Stomach (tissue), 4 donors: Measurements from ENCODE around the gene REV3L.

Experiments
- EP300 ChIP-seq: sonication (generic); formaldehyde crosslinking; IDR thresholded peaks from one replicate; pipeline ENCODE4 v1.6.1; 2017; ENCODE audit warnings: antibody characterized with exemption
- POLR2AphosphoS5 ChIP-seq, 3 donors: sonication (generic); formaldehyde crosslinking; IDR thresholded peaks; one replicate each; pipeline ENCODE4 v1.6.1; 2016; ENCODE audit warnings: antibody characterized with exemption in 3 of 3
- TF ChIP-seq, protein P1 (sequence below), 7 experiments: fragments of 450-650 bp in 4 of 7; fragments of 200-600 bp in 3 of 7; sonication (generic) in 3 of 7; IDR thresholded peaks; one replicate each; pipeline ENCODE4 v1.5.1; 2016 to 2019; ENCODE audit warnings: antibody characterized with exemption in 7 of 7, control low read depth in 2 of 7, mild to moderate bottlenecking in 1 of 7

DNA sequence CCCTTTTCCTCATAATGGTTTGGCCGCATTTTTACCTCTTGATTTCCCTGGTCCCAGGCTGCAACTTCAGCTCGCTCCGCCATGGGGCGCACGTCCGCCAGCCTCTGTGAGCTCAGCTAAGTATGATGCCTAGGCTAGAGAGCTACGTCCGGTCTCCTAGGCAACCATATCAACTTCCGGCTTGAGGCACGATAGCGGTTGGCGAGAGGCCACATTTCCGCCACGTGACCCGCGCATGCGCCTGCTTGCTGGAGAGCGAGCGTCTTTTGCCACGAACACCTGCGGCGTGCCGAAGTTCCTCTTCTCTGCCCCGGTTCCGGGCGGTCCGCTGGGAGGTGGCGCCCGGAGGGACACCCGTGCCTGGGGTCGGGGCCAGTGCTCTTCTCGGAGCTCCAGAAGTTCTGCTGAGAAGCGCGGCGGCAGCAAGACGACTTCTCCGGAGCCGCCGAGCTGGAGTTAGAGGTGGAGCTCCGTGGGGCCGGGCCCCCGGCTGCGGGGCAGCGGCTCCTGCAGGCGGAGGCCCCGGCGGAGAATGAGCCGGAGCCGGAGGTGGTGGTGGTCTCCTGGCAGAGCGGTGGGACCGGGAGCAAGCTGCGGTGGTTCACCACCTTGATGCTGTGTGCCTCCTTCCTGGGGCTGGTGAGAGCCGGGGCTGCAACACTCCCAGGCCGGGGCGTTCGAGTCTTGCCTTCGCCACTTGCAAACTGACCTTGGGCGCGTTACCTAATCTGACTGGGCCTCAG lies 223.8 kb downstream of the REV3L start:
- TF ChIP-seq, protein P1, sequence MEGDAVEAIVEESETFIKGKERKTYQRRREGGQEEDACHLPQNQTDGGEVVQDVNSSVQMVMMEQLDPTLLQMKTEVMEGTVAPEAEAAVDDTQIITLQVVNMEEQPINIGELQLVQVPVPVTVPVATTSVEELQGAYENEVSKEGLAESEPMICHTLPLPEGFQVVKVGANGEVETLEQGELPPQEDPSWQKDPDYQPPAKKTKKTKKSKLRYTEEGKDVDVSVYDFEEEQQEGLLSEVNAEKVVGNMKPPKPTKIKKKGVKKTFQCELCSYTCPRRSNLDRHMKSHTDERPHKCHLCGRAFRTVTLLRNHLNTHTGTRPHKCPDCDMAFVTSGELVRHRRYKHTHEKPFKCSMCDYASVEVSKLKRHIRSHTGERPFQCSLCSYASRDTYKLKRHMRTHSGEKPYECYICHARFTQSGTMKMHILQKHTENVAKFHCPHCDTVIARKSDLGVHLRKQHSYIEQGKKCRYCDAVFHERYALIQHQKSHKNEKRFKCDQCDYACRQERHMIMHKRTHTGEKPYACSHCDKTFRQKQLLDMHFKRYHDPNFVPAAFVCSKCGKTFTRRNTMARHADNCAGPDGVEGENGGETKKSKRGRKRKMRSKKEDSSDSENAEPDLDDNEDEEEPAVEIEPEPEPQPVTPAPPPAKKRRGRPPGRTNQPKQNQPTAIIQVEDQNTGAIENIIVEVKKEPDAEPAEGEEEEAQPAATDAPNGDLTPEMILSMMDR (IDR thresholded peaks at IDR 0.05), result peak in 6 of 7 experiments; percentile 80 to 99 (median 96)
- TF ChIP-seq POLR2AphosphoS5 (IDR thresholded peaks at IDR 0.05) (peak; percentile 90 to 98 (median 95)), EP300 (no peak)
